Nephron progenitor cell (in vitro differentiated cells): ENCODE data around the gene CLDN34.

Experiments used
- DNase-seq: peaks from one replicate; pipeline ENCODE4 v3.0.0; 2021
- H3K27ac Mint-ChIP-seq: 2 replicates; pipeline ENCODE4 v1.8.0; 2021; ENCODE audit warnings: mild to moderate bottlenecking, moderate library complexity, mixed read lengths
- H3K27me3 Mint-ChIP-seq: 2 replicates; pipeline ENCODE4 v1.8.0; 2021; ENCODE audit warnings: mild to moderate bottlenecking, low read depth, mixed read lengths; ENCODE audit not compliant: poor library complexity
- H3K36me3 Mint-ChIP-seq: 2 replicates; pipeline ENCODE4 v1.8.0; 2021; ENCODE audit warnings: low read depth, mixed read lengths
- H3K4me1 Mint-ChIP-seq: 2 replicates; pipeline ENCODE4 v1.8.0; 2021; ENCODE audit warnings: mixed read lengths
- H3K4me3 Mint-ChIP-seq: 2 replicates; pipeline ENCODE4 v1.8.0; 2021; ENCODE audit warnings: mild to moderate bottlenecking, moderate library complexity, mixed read lengths
- H3K9me3 Mint-ChIP-seq: 2 replicates; pipeline ENCODE4 v1.8.0; 2021; ENCODE audit warnings: mild to moderate bottlenecking, moderate library complexity, mixed read lengths
- TF ChIP-seq, protein P1 (sequence below): fragments of 200-600 bp; sonication (generic); IDR thresholded peaks from 2 replicates; pipeline ENCODE4 v1.5.0; 2021; ENCODE audit warnings: antibody characterized with exemption

CLDN34 gene

DNA sequence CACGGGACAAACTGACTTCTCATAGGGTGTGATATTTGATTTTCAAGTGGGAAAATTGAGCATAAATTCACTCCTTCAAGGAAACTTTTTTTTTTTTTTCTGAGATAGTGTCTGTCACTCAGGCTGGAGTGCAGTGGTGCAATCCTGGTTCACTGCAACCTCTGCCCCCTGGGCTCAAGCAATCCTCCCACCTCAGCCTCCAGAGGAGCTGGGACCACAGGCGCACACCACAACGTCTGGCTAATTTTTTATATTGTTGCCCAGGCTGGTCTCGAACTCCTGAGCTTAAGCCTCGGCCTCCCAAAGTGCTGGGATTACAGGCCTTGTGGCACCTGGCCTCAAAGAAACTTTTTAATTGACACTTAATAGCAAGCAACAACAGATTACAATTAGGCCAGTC is 13.8 kb downstream of the CLDN34 start:
- TF ChIP-seq, protein P1, sequence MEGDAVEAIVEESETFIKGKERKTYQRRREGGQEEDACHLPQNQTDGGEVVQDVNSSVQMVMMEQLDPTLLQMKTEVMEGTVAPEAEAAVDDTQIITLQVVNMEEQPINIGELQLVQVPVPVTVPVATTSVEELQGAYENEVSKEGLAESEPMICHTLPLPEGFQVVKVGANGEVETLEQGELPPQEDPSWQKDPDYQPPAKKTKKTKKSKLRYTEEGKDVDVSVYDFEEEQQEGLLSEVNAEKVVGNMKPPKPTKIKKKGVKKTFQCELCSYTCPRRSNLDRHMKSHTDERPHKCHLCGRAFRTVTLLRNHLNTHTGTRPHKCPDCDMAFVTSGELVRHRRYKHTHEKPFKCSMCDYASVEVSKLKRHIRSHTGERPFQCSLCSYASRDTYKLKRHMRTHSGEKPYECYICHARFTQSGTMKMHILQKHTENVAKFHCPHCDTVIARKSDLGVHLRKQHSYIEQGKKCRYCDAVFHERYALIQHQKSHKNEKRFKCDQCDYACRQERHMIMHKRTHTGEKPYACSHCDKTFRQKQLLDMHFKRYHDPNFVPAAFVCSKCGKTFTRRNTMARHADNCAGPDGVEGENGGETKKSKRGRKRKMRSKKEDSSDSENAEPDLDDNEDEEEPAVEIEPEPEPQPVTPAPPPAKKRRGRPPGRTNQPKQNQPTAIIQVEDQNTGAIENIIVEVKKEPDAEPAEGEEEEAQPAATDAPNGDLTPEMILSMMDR: no peak
- Mint-ChIP-seq H3K4me3 (no peak overlapping the region), H3K4me1 (peaks cover 9% of the 10 kb centered on the region), H3K36me3 (no peaks in the 10 kb centered on the region), H3K9me3 (peaks cover 73% of the 10 kb centered on the region), H3K27ac (peak overlapping the region; percentile 82), H3K27me3 (peaks cover 2% of the 10 kb centered on the region)
- DNase-seq: no peak

DNA sequence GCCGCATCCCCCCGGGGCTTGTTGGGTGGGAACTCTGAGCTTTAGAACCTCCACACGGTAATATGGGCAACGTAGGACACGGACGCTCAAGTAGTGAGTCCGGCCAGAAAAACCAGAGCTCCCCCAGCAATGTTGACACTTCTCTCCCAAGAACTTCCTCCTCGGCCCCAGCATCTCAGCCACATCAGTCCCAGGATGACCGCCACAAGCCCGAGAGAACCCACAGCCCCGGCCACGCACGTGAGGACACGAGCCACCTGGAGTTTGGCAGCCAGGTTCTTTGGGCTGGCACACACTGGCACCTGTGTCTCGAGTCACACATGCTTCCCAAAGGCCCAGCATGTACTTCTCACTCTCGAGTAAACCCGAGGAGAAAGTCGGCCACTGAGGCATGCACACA is 16.3 kb downstream of the CLDN34 start:
- Mint-ChIP-seq H3K4me1 (peaks cover 9% of the 10 kb centered on the region), H3K36me3 (no peaks in the 10 kb centered on the region), H3K9me3 (peaks cover 68% of the 10 kb centered on the region), H3K4me3 (no peak overlapping the region), H3K27me3 (peaks cover 6% of the 10 kb centered on the region), H3K27ac (no peak overlapping the region)
- no peak for DNase-seq
- TF ChIP-seq, protein P1: no peak

DNA sequence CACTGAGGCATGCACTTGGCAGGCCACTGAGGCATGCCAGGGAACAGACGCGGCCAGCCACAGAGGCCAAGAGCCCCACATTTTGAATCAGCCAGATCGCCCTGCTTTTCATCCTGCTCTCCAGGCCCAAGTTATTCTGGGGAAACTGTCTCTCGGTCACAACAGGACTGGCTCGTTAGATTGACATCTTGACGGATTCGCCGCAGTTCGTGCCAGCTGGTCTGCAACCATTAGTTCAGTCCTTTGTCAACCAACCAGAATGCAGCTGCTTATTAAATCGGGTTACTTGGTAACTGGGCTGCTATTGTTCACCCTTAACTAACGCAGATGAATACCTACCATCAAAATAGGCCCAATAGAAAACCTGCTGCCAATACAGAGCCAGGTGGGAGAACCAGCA is 16.7 kb downstream of the CLDN34 start:
- peaks cover 67% of the 10 kb centered on the region for H3K9me3 Mint-ChIP-seq
- TF ChIP-seq, protein P1: no peak
- no peak for DNase-seq
- H3K4me3 Mint-ChIP-seq: no peak overlapping the region
- no peak overlapping the region for H3K27ac Mint-ChIP-seq
- no peaks in the 10 kb centered on the region for H3K36me3 Mint-ChIP-seq
- H3K27me3 Mint-ChIP-seq: peaks cover 6% of the 10 kb centered on the region
- peaks cover 9% of the 10 kb centered on the region for H3K4me1 Mint-ChIP-seq

DNA sequence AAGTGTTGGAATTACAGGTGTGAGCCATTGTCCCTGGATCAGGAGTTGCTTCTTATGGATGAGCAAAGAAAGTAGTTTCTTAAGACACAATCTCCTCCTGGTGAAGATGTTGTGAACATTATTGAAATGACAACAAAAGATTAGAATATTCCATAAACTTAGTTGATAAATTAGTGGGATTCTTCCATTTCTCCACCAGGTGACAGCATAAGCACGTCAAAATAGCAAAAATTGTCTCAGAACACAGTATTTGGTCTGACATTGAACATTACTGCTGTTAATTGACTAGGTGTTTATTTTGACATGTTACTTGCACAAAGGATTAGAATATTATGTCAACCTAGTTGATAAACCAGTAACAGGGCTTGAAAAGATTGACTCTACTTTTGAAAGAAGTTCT is 21.6 kb downstream of the CLDN34 start:
- H3K27ac Mint-ChIP-seq: no peak overlapping the region
- no peaks in the 10 kb centered on the region for H3K4me1 Mint-ChIP-seq
- no peak overlapping the region for H3K4me3 Mint-ChIP-seq
- no peak for DNase-seq
- H3K36me3 Mint-ChIP-seq: no peaks in the 10 kb centered on the region
- peaks cover 6% of the 10 kb centered on the region for H3K27me3 Mint-ChIP-seq
- TF ChIP-seq, protein P1: peak; percentile 17
- peaks cover 57% of the 10 kb centered on the region for H3K9me3 Mint-ChIP-seq

DNA sequence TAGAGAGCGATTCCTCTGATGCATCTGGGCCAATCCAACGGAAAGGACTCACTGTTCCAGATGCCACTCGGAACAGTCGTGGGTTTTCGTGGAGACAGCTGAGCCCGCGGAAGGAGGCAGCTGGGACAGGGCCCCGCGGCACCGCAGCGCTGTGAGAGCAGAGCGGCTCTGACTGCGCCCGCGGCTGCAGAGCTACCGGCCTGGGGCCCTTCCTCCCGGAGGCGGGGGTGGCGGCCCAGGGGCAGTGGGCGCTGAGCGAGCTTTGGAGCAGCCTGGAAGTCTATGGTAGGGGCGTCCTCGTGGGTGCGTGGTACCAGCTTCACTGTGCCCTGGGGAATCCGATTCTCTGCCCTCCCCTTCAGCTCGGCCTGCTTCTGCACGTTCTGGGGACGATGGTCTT is 24.9 kb downstream of the CLDN34 start:
- no peak for DNase-seq
- Mint-ChIP-seq H3K27ac (no peak overlapping the region), H3K36me3 (peaks cover 8% of the 10 kb centered on the region), H3K27me3 (no peaks in the 10 kb centered on the region), H3K4me1 (no peaks in the 10 kb centered on the region), H3K9me3 (peaks cover 54% of the 10 kb centered on the region), H3K4me3 (no peak overlapping the region)
- TF ChIP-seq, protein P1: no peak

DNA sequence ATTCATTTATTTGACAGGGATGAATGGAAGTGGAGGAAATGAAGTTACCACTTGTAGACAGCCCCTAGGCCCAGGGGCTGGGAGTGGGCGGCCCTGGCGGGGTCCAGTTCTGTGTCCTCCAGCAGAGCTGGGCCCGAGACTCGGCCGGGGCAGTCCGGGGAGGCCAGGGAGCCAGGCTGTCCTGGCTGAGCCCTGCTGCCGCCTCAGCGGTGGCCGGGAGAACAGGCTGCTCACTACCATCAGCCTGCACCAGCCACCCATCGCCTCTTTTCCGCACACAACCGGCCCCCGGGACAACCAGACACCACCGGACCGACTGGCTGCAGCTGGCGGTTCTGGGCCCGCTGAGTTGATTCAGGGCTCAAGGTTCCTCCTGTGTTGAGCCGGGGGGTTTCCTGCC is 25.6 kb downstream of the CLDN34 start:
- Mint-ChIP-seq H3K27me3 (no peaks in the 10 kb centered on the region), H3K4me3 (no peak overlapping the region), H3K4me1 (no peaks in the 10 kb centered on the region), H3K36me3 (peaks cover 8% of the 10 kb centered on the region), H3K9me3 (peaks cover 55% of the 10 kb centered on the region), H3K27ac (no peak overlapping the region)
- TF ChIP-seq, protein P1: no peak
- DNase-seq: no peak
